MG63 (cell line): Measurements from ENCODE around the gene ZNF219. TPM values are rescaled to one million over a fixed set of nuclear protein-coding genes. Genes with fewer than 3 reads are reported as not detected.
"Not testable (repeated sequence)": the region's sequence is repeated elsewhere in the genome, so short reads cannot be mapped to it uniquely, and the experiment has no call there.

ENCODE experiments used
- DNase-seq: peaks from one replicate; pipeline ENCODE4 v3.0.0-alpha.2; 2020
- H3K27me3 ChIP-seq: fragments of 250-450 bp; sonication (Bioruptor Pico); 2 replicates; pipeline ENCODE4 v1.5.1; 2020; ENCODE audit warnings: mild to moderate bottlenecking, moderate library complexity
- H3K36me3 ChIP-seq: fragments of 250-450 bp; sonication (Bioruptor Pico); 2 replicates; pipeline ENCODE4 v1.5.1; 2020; ENCODE audit warnings: mild to moderate bottlenecking, moderate library complexity
- H3K4me3 ChIP-seq: fragments of 250-450 bp; sonication (Bioruptor Pico); 2 replicates; pipeline ENCODE4 v1.5.1; 2020; ENCODE audit warnings: mild to moderate bottlenecking, moderate library complexity
- H3K9me3 ChIP-seq: fragments of 250-450 bp; sonication (Bioruptor Pico); 2 replicates; pipeline ENCODE4 v1.5.1; 2020; ENCODE audit warnings: mild to moderate bottlenecking, moderate library complexity
- total RNA-seq: library from RNA; depleted of rRNA; stranded (reverse); fragments of >200 nt; shearing (Covaris generic); gene quantifications from 2 replicates; pipeline ENCODE4 v1.2.3, GENCODE V29; 2014; ENCODE audit warnings: low replicate concordance; rRNA removed

The ZNF219 gene
- total RNA-seq, 1 experiment from 2014 or later, result 33.3 TPM

- H3K36me3 ChIP-seq, result no peaks in the 10 kb centered on the region
- H3K4me3 ChIP-seq, result no peak overlapping the region
These were observed 55.0 kb downstream of the ZNF219 start for GRCh38 chr14:21043387-21043973.

GRCh38 chr14:21042918-21043317, 55.5 kb downstream of the ZNF219 start:
- no peak for DNase-seq

More at GRCh38 chr14:21043387-21043973, 55.0 kb downstream of the ZNF219 start:
- H3K9me3 ChIP-seq, result no peaks in the 10 kb centered on the region
- no peak for DNase-seq
- no peaks in the 10 kb centered on the region for H3K27me3 ChIP-seq

GRCh38 chr14:21041676-21042433, 56.6 kb downstream of the ZNF219 start, which contains the start of gene RNASE7:
RNASE7 (plus strand) TSS chr14:21042362; CDS start chr14:21042993, 631 bp downstream.
- H3K27me3 ChIP-seq, result no peaks in the 10 kb centered on the region
- H3K9me3 ChIP-seq, result no peaks in the 10 kb centered on the region
- H3K36me3 ChIP-seq, result no peaks in the 10 kb centered on the region
- H3K4me3 ChIP-seq, result no peak within 1 kb of the TSS
- DNase-seq, result no peak

More at GRCh38 chr14:21042918-21043317, 55.5 kb downstream of the ZNF219 start:
- no peaks in the 10 kb centered on the region for H3K27me3 ChIP-seq
- no peak overlapping the region for H3K4me3 ChIP-seq
- H3K36me3 ChIP-seq, result no peaks in the 10 kb centered on the region
- no peaks in the 10 kb centered on the region for H3K9me3 ChIP-seq

- H3K36me3 ChIP-seq, H3K9me3 ChIP-seq, DNase-seq, H3K27me3 ChIP-seq, H3K4me3 ChIP-seq: not testable (repeated sequence)
These were observed 57.5 kb downstream of the ZNF219 start for GRCh38 chr14:21040941-21041340.

GRCh38 chr14:21040370-21040925, 58.0 kb downstream of the ZNF219 start:
- no peaks in the 10 kb centered on the region for H3K36me3 ChIP-seq
- no peaks in the 10 kb centered on the region for H3K9me3 ChIP-seq
- no peaks in the 10 kb centered on the region for H3K27me3 ChIP-seq
- no peak overlapping the region for H3K4me3 ChIP-seq
- DNase-seq, result no peak

Other genes with a start within 250 kb of the ZNF219 start
- not detected in 2 replicates for gene RNASE3, start 207.3 kb downstream of the ZNF219 start, total RNA-seq
- not detected in 2 replicates for gene RNASE2, start 143.2 kb downstream of the ZNF219 start, total RNA-seq
- 46.7 and 72.0 TPM in 2 replicates for gene METTL17, start 108.7 kb downstream of the ZNF219 start, total RNA-seq
- not detected in 2 replicates for gene SLC39A2, start 99.4 kb downstream of the ZNF219 start, total RNA-seq
- gene NDRG2, start 73.6 kb downstream of the ZNF219 start, total RNA-seq, result 17.5 and 51.7 TPM in 2 replicates
- gene TPPP2, start 68.4 kb downstream of the ZNF219 start, total RNA-seq, result not detected in 2 replicates
- gene RNASE13, start 63.8 kb downstream of the ZNF219 start, total RNA-seq, result not detected in 2 replicates
- gene RNASE7, start 56.3 kb downstream of the ZNF219 start, total RNA-seq, result not detected in 2 replicates
- not detected in 2 replicates for gene RNASE8, start 40.8 kb downstream of the ZNF219 start, total RNA-seq
- 9.1 and 10.0 TPM in 2 replicates for gene ARHGEF40, start 28.4 kb downstream of the ZNF219 start, total RNA-seq
- gene TMEM253, start 2.4 kb upstream of the ZNF219 start, total RNA-seq, result not detected in 2 replicates
- gene OR5AU1, start 57.4 kb upstream of the ZNF219 start, total RNA-seq, result not detected in 2 replicates
- gene HNRNPC, start 170.8 kb upstream of the ZNF219 start, total RNA-seq, result 994 and 1,287 TPM in 2 replicates
- gene RPGRIP1, start 181.4 kb upstream of the ZNF219 start, total RNA-seq, result not detected in 2 replicates